ENCODE results near the gene TCEAL3.

Gene TCEAL3, protein sequence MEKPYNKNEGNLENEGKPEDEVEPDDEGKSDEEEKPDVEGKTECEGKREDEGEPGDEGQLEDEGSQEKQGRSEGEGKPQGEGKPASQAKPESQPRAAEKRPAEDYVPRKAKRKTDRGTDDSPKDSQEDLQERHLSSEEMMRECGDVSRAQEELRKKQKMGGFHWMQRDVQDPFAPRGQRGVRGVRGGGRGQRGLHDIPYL

DNA sequence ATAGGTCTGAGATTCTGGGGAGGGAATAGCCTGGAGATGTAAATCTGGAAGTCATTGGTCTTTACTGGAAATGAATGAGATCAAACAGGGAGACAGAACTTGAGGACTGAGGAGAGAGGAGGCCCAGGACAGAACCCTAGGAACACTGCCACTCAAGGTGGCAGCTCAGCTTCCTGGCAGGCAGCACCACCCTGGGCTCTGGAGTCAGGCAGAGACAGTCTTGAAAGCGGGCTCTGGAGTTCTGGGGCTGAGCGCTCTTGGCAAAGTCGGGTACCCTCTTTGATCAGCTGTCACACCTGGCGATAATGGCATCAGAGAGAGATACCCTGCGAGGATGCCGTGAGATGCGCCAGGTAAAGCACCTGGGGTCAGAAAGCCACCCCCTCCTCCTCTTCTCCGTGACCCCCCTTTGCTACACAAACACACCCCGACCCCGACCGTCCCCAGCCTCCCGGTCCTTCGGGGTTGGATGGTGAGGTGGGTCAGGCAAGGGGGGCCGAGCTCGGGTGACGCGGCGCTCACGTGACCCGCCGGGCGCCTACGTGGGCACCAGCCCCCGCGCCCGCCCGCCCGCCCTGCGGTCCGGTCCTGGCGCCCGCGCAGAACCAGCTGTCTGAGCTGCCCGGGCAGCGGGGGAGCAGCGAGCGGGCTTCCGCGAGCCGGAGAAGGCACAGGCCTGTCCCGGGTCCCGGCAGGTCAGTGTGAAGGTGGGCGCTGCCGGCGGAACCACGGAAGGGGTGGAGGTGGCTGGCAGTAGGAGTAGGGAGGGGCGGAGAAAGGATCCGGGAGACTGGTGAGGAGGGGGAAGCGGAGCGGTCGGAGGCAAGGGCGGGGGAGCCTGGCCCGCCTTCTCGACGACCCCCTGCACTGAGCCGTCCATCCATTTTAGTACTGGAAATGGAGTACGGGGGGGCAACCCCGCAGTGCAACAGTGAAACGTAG is at the start of gene TCEAL3:
Gene TCEAL3 (plus strand): TSS at position 600 of the 942 bp plus-strand sequence. CDS start 1,102 bp downstream, outside the sequence.
- Histone ChIP-seq H3K9ac (ENCODE audit: low read length) (no peak within 1 kb of the TSS), H3K4me3 (ENCODE audit: low read length) (peak within 1 kb of the TSS; percentile 71), H3K4me1 (ENCODE audit: control insufficient read depth, insufficient read depth, low read length) (no peaks in the 10 kb centered on the region)

DNA sequence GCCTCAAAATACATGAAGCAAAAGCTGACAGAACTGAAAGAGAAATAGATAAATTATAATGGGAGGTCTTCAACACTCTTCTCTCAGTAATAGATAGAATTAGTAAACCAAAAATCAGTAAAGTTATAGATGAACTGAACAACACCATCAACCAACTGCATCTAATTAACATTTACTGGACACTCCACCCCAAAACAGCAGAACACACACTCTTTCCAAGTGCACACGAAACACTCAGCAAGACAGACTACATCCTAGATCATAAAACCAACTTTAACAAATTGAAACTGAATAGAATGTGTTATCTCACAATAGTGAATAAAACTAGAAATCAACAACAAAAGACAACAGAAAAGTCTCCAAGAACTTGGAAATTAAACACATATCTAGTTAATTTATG is 47.5 kb upstream of the TCEAL3 start:
- H3K9ac ChIP-seq (ENCODE audit: low read length) = no peak overlapping the region
- H3K27me3 ChIP-seq (ENCODE audit: control insufficient read depth, insufficient read depth, low read length) = no peaks in the 10 kb centered on the region
- H3K4me1 ChIP-seq (ENCODE audit: control insufficient read depth, insufficient read depth, low read length) = no peaks in the 10 kb centered on the region
- H3K4me3 ChIP-seq (ENCODE audit: low read length) = no peak overlapping the region
- no peak overlapping the region for H3K27ac ChIP-seq (ENCODE audit: low read depth, low read length)
- H3K36me3 ChIP-seq (ENCODE audit: control insufficient read depth, insufficient read depth, low read length) = no peaks in the 10 kb centered on the region

More for the DNA sequence above, at the start of gene TCEAL3:
- no peaks in the 10 kb centered on the region for H3K27me3 ChIP-seq (ENCODE audit: control insufficient read depth, insufficient read depth, low read length)
- H3K27ac ChIP-seq (ENCODE audit: low read depth, low read length) = peak within 1 kb of the TSS; percentile 75
- no peaks in the 10 kb centered on the region for H3K36me3 ChIP-seq (ENCODE audit: control insufficient read depth, insufficient read depth, low read length)

DNA sequence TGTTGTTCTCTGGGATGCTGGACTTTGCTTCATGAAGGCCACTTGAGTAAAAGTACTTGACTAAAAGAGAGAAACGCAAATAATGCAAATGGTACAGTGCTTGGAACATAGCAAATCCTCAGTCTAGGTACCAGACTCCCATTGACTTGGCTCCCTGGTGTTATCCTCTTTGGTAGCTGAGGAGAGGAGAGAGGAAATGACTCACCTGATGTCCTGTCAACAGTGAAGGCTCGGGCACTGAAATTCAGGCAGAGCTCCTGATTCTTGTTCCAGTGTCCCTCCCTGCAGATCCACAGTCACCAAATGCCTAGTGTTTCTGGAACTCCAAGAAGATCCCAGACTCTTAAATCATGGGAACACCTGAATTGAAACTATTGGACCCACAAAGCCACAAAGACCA is 45.0 kb upstream of the TCEAL3 start:
- H3K4me3 ChIP-seq (ENCODE audit: low read length) = no peak overlapping the region
- no peak overlapping the region for H3K9ac ChIP-seq (ENCODE audit: low read length)
- no peaks in the 10 kb centered on the region for H3K27me3 ChIP-seq (ENCODE audit: control insufficient read depth, insufficient read depth, low read length)
- no peak overlapping the region for H3K27ac ChIP-seq (ENCODE audit: low read depth, low read length)
- no peaks in the 10 kb centered on the region for H3K4me1 ChIP-seq (ENCODE audit: control insufficient read depth, insufficient read depth, low read length)
- H3K36me3 ChIP-seq (ENCODE audit: control insufficient read depth, insufficient read depth, low read length) = no peaks in the 10 kb centered on the region

DNA sequence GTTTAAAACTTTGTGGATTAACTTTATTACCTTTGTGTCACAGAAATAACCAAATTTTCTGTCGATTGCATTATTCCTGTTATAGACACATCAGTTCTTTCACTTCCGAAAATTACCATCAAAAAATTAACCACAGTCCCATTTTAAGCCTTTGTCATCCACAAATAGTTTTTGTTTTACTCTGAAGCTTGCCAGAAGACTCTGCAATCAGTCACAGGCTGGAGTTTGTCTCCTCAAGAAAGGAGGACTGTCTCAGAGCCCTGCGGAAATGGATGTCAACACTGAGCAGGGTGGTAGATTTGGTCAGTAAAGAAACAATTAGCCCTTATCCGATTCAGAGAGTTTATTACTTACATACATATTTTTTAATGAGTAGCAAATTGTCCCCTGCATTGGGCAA is 42.6 kb upstream of the TCEAL3 start:
- H3K9ac ChIP-seq (ENCODE audit: low read length) = no peak overlapping the region
- no peak overlapping the region for H3K27ac ChIP-seq (ENCODE audit: low read depth, low read length)

DNA sequence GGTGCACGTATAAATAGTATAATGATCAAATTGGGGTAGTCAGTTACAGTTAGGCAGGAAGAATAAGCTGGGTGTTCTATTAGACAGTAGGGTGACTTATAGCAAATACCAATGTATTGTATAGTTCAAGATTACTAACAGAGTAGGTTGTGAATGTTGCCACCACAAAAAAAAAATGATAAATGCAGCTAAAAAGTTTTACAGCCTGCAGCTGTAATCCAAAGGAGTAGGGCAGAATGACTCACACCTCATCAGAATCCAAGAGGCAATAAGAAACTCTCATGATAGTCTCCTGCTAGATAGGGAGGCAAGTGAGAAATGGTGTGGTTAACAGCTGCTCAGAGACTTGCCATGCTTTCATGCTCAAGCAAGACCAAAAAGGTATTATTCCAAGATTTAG is 42.0 kb upstream of the TCEAL3 start:
- Histone ChIP-seq H3K4me1 (ENCODE audit: control insufficient read depth, insufficient read depth, low read length) (no peaks in the 10 kb centered on the region), H3K4me3 (ENCODE audit: low read length) (no peak overlapping the region), H3K36me3 (ENCODE audit: control insufficient read depth, insufficient read depth, low read length) (no peaks in the 10 kb centered on the region), H3K27me3 (ENCODE audit: control insufficient read depth, insufficient read depth, low read length) (no peaks in the 10 kb centered on the region), H3K27ac (ENCODE audit: low read depth, low read length) (no peak overlapping the region), H3K9ac (ENCODE audit: low read length) (no peak overlapping the region)

More for the DNA sequence above, 42.6 kb upstream of the TCEAL3 start:
- H3K4me1 ChIP-seq (ENCODE audit: control insufficient read depth, insufficient read depth, low read length) = no peaks in the 10 kb centered on the region
- no peaks in the 10 kb centered on the region for H3K27me3 ChIP-seq (ENCODE audit: control insufficient read depth, insufficient read depth, low read length)
- H3K36me3 ChIP-seq (ENCODE audit: control insufficient read depth, insufficient read depth, low read length) = no peaks in the 10 kb centered on the region
- no peak overlapping the region for H3K4me3 ChIP-seq (ENCODE audit: low read length)

DNA sequence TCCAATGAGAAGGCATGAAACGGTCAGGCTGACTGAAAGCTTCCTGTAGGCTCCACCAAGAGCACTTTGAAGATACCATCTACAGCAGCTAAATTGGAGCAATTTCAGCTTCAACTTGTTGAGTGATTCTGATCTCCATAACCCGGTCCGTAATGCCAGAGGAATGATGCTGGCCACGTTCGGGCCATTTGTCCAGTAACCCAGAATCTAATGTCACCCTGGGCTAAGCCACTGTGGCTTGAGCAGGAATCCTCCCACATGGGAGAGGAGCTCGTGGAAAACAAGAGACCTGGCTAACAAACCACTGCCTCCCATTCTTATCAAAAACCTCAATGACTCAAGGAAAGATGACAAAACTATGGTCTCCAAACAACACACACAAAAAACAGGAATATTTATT is 36.6 kb upstream of the TCEAL3 start:
- Histone ChIP-seq H3K27me3 (ENCODE audit: control insufficient read depth, insufficient read depth, low read length) (no peaks in the 10 kb centered on the region), H3K27ac (ENCODE audit: low read depth, low read length) (no peak overlapping the region), H3K36me3 (ENCODE audit: control insufficient read depth, insufficient read depth, low read length) (no peaks in the 10 kb centered on the region), H3K4me3 (ENCODE audit: low read length) (no peak overlapping the region), H3K4me1 (ENCODE audit: control insufficient read depth, insufficient read depth, low read length) (no peaks in the 10 kb centered on the region), H3K9ac (ENCODE audit: low read length) (no peak overlapping the region)

DNA sequence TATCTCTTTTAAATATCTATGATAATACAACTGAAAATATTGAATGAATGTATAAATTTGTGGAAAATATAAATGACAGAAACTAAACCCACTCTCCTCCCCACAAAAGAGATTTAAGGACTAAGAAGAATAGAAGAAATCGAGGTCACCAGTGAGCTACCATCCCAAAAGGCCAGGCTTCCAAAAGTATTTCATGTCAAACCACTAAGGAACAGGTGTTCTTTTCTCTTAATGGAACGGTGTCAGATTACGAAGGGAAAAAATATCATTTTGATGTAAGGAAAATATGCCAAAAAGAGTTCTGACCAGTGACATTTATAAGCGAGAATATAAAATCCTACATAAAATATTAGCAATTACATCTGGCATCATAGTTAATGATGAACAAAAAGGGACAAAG is 36.0 kb upstream of the TCEAL3 start:
- no peaks in the 10 kb centered on the region for H3K36me3 ChIP-seq (ENCODE audit: control insufficient read depth, insufficient read depth, low read length)
- H3K4me1 ChIP-seq (ENCODE audit: control insufficient read depth, insufficient read depth, low read length) = no peaks in the 10 kb centered on the region
- no peaks in the 10 kb centered on the region for H3K27me3 ChIP-seq (ENCODE audit: control insufficient read depth, insufficient read depth, low read length)
- no peak overlapping the region for H3K27ac ChIP-seq (ENCODE audit: low read depth, low read length)
- no peak overlapping the region for H3K4me3 ChIP-seq (ENCODE audit: low read length)
- H3K9ac ChIP-seq (ENCODE audit: low read length) = no peak overlapping the region

DNA sequence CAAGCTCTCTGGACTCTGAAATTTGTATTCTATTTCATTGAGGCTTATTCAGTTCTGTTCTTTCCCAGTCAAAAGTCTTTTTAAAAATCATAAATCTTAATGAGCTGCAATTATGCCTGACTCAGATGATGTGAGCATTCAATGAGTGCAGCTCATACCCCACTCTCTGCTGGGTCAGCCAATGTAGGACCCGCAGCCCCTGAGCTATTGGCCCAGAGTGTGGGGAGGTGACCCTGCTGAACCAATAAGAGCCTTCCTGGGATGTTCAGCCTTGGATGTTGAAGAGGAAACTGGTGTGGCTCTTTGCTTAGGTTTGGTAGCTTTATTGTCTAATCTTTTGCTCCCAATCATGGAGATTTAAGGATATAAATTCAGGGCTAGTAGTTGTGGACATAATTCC is 34.6 kb upstream of the TCEAL3 start:
- no peaks in the 10 kb centered on the region for H3K27me3 ChIP-seq (ENCODE audit: control insufficient read depth, insufficient read depth, low read length)
- no peak overlapping the region for H3K4me3 ChIP-seq (ENCODE audit: low read length)
- no peak overlapping the region for H3K9ac ChIP-seq (ENCODE audit: low read length)
- H3K27ac ChIP-seq (ENCODE audit: low read depth, low read length) = no peak overlapping the region
- H3K36me3 ChIP-seq (ENCODE audit: control insufficient read depth, insufficient read depth, low read length) = no peaks in the 10 kb centered on the region
- H3K4me1 ChIP-seq (ENCODE audit: control insufficient read depth, insufficient read depth, low read length) = no peaks in the 10 kb centered on the region

DNA sequence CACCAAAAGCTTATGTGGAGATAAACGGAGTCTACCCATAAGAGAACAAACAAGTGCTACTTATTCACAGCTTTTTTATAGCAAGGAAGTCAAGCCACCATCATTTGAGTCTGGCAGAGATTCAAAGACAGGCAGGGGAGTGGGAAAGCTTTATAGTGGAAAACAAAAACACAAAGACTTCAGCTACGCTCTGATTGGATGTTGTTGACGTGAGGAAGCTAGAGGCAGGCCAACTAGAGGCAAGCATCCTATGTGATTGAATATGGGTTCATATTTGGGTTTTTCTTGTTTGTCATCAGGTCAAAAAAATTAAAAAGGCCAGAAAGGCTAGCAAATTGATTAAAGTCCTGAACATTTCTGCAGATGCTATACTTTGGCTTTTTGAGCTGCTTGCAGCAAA is 23.2 kb upstream of the TCEAL3 start:
- H3K9ac ChIP-seq (ENCODE audit: low read length) = no peak overlapping the region
- H3K27me3 ChIP-seq (ENCODE audit: control insufficient read depth, insufficient read depth, low read length) = no peaks in the 10 kb centered on the region
- H3K27ac ChIP-seq (ENCODE audit: low read depth, low read length) = no peak overlapping the region
- H3K4me1 ChIP-seq (ENCODE audit: control insufficient read depth, insufficient read depth, low read length) = no peaks in the 10 kb centered on the region
- no peak overlapping the region for H3K4me3 ChIP-seq (ENCODE audit: low read length)
- no peaks in the 10 kb centered on the region for H3K36me3 ChIP-seq (ENCODE audit: control insufficient read depth, insufficient read depth, low read length)

DNA sequence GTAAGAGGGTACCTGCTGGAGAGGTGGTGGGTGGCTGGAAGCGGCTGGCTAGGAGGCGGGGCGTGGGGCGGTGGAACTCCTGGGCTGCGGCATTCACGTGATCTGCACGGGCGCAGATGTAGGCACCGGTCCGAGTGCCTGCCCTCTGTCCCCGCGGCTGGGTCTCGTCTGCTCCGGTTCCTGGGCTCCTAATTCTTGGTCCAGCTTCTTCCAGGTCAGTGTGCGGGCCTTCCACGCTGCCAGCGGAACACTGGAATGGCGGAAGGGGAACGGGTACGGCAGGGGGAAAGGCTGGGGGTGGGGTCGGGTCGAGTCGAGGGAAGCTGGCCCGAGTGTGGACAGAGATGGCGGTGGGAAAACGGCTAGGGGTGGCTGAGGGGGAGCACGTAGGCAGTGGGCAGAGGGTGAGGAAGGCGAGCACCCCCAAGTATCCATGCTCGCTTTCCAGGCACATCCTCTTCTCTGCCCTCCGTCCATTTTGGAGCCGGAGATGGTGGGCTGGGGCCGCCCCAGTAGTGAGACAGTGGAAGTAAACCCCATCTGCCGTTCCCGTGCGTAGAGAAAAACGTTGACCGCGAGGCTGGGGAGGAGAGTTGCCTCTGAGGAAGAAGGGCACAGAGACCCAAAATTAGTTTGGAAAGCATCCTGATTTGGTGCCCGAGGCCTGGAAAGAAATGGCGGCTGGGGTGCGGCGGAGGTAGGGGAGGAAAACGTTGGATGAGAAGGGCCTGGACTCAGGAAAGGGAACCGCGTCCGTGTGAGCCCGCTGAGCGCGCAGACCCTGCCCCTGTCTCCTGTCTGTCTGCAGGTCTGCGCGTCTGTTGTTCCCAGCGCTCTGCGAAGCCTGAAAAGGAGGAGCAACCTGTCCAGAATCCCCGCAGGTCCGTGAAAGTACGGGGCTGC is 22.1 kb upstream of the TCEAL3 start, which contains the start of gene TCEAL4:
Gene TCEAL4 (plus strand): TSS at position 105 of the 903 bp plus-strand sequence. CDS start 1,161 bp downstream, outside the sequence.
- peak within 1 kb of the TSS; percentile 94 for H3K27ac ChIP-seq (ENCODE audit: low read depth, low read length)
- no peaks in the 10 kb centered on the region for H3K36me3 ChIP-seq (ENCODE audit: control insufficient read depth, insufficient read depth, low read length)
- H3K4me3 ChIP-seq (ENCODE audit: low read length) = peak within 1 kb of the TSS; percentile 93
- H3K9ac ChIP-seq (ENCODE audit: low read length) = peak within 1 kb of the TSS; percentile 93
- no peaks in the 10 kb centered on the region for H3K27me3 ChIP-seq (ENCODE audit: control insufficient read depth, insufficient read depth, low read length)
- H3K4me1 ChIP-seq (ENCODE audit: control insufficient read depth, insufficient read depth, low read length) = no peaks in the 10 kb centered on the region

DNA sequence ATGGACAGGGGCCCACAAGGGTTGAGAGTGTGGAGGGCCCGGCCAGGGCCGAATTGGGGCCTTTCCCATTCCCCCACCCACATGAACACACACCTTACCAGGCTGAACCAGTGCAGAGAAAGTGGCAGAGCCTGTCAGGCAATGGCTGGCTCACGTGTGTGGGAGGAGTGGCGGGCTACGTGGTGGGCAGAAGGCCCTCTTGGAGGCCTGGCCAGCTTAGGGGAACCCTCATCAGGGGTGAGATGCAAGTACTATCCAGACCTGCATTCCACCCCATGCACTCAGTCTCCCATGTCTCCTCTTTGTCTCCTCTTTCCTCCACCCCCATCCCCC is 21.5 kb upstream of the TCEAL3 start:
- Histone ChIP-seq H3K9ac (ENCODE audit: low read length) (no peak overlapping the region), H3K4me1 (ENCODE audit: control insufficient read depth, insufficient read depth, low read length) (no peaks in the 10 kb centered on the region), H3K36me3 (ENCODE audit: control insufficient read depth, insufficient read depth, low read length) (no peaks in the 10 kb centered on the region), H3K27me3 (ENCODE audit: control insufficient read depth, insufficient read depth, low read length) (no peaks in the 10 kb centered on the region), H3K27ac (ENCODE audit: low read depth, low read length) (peak overlapping the region; percentile 94), H3K4me3 (ENCODE audit: low read length) (peak overlapping the region; percentile 93)

DNA sequence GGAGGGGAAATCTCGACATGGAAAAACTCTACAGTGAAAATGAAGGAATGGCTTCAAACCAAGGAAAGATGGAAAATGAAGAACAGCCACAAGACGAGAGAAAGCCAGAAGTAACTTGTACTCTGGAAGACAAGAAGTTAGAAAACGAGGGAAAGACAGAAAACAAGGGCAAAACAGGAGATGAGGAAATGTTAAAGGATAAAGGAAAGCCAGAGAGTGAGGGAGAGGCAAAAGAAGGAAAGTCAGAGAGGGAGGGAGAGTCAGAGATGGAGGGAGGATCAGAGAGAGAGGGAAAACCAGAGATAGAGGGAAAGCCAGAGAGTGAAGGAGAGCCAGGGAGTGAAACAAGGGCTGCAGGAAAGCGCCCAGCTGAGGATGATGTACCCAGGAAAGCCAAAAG is 21.1 kb upstream of the TCEAL3 start:
- Histone ChIP-seq H3K4me3 (ENCODE audit: low read length) (peak overlapping the region; percentile 93), H3K27ac (ENCODE audit: low read depth, low read length) (peak overlapping the region; percentile 94), H3K36me3 (ENCODE audit: control insufficient read depth, insufficient read depth, low read length) (no peaks in the 10 kb centered on the region), H3K4me1 (ENCODE audit: control insufficient read depth, insufficient read depth, low read length) (no peaks in the 10 kb centered on the region), H3K9ac (ENCODE audit: low read length) (no peak overlapping the region), H3K27me3 (ENCODE audit: control insufficient read depth, insufficient read depth, low read length) (no peaks in the 10 kb centered on the region)
